Activated T-cell treated with anti-CD3 and anti-CD28 coated beads for 24 hours (primary cell): ENCODE measurements around the gene LCP2.

Experiments
- DNase-seq: peaks from one replicate; pipeline ENCODE4 v3.0.0-alpha.2; 2020; ENCODE audit warnings: low read depth

Gene LCP2

GRCh38 chr5:170216257-170216864, 81.2 kb downstream of the LCP2 start:
- no peak for DNase-seq

GRCh38 chr5:170211575-170212334, 85.8 kb downstream of the LCP2 start:
- DNase-seq = no peak

DNA sequence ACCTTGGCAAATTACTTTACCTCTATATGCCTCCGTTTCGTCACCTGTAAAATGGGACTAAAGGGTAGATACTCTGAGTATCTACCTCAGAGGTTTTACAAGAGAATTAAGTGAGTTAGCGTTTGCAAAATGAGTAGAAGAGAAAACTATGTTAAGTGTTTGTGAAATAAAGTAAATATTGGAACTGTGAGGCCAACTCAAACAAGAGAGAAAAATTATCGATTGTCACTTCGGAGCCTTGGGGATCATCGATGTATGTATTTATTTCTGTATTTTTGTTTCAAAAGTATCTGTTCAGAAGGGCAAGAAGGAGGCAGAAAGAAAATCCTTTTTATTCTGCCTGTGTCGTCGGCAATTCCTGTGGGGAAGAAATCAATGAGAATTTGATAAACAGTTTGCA, 90.6 kb downstream of the LCP2 start:
- DNase-seq = no peak

DNA sequence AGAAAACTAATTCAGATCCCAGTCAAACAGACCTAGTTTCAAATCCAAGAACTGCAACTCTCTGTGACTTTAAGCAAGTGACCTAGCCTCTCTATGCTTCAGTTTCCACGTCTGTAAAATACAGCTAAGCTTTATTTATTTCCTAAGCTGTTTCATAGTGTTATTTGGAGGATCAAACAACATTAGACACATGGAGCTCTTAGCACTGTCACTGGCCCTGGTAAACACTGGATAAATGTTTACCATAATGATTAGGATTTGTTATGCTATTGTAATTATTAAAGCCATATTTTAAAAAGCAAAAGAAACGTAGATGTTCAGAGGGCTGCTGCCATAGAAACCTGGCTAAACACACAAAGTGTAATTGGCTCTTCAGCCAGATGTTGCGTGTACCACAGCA, 91.4 kb downstream of the LCP2 start:
- no peak for DNase-seq

DNA sequence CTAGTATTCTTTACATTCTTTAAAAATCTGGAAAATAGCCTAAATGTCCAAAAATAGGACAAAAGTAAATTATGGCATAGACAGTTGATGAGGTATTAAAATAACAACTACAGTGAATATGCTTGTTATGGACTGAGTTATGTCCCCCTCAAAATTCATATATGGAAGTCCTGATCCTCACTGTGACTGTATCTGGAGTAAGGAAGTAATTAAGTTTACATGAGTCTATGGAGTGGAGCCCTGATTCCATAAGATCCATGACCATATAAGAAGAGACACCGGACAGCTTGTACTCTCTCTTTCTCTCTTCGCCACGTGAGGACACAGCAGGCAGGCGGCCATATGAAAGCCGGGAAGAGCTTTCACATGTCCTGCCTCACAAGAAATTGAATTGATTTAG, 93.4 kb downstream of the LCP2 start:
- no peak for DNase-seq

- DNase-seq = no peak
Observed at GRCh38 chr5:170202117-170202516, 95.5 kb downstream of the LCP2 start.

DNA sequence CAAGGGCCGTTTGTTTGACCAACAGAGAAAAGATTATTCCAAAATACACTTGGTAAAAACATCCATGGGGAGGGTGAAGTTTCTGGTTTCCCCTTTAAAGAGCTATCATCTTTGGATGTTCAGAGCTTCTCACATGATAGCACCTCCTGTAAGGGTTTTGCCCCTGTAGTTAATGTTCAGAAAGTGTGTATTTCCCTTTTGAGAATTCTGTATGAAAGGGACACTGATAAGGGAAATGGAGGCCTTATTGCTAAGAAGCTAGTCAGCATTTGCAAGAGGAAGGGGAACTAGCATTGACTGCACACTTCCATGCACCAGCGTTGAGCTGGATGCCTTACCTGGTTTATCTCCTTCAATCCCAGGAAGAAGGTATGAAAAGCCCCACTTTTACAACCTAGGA, 96.3 kb downstream of the LCP2 start:
- DNase-seq = no peak

GRCh38 chr5:170200876-170201275, 96.7 kb downstream of the LCP2 start:
- DNase-seq = no peak
